Adrenal gland (tissue), 12 donors: ENCODE measurements around the gene KIF1A. TPM values are rescaled to one million over a fixed set of nuclear protein-coding genes. Genes with fewer than 3 reads are reported as not detected.
A peak's percentile ranks its signal among the peaks of the same experiment; 100 is the strongest.
"Not testable (repeated sequence)": the region's sequence is repeated elsewhere in the genome, so short reads cannot be mapped to it uniquely, and the experiment has no call there.

Experiments
- DNase-seq, 7 donors: peaks; one replicate each; pipeline ENCODE4 v3.0.0-alpha.2; 2019 to 2020
- H3K27ac ChIP-seq, 5 donors: fragments of 200-600 bp; sonication (generic) in 4 of 5; 1 replicate in 3 of 5; 2 replicates in 2 of 5; pipeline versions ENCODE4 v1.5.1 to v1.8.0; 2016 to 2020; ENCODE audit warnings: mild to moderate bottlenecking in 1 of 5
- H3K27me3 ChIP-seq: fragments of 200-600 bp; 2 replicates; pipeline ENCODE4 v1.8.0; 2021
- H3K36me3 ChIP-seq, 2 donors: fragments of 200-600 bp; replicated peaks in 1 of 2; 1 replicate in 1 of 2; 2 replicates in 1 of 2; pipeline versions ENCODE4 v1.5.1 to v1.8.0; 2018 to 2022
- H3K4me1 ChIP-seq, 2 donors: fragments of 200-600 bp; replicated peaks in 1 of 2; 1 replicate in 1 of 2; 2 replicates in 1 of 2; pipeline versions ENCODE4 v1.5.1 to v1.8.0; 2018 to 2021
- H3K4me3 ChIP-seq, 4 donors: fragments of 200-600 bp; sonication (generic) in 3 of 4; one replicate each; pipeline ENCODE4 v1.5.1; 2016 to 2018
- H3K9me3 ChIP-seq, 3 donors: fragments of 200-600 bp; sonication (generic) in 1 of 3; replicated peaks in 1 of 3; 1 replicate in 2 of 3; 2 replicates in 1 of 3; pipeline versions ENCODE4 v1.5.1 to v1.8.0; 2016 to 2021
- CTCF ChIP-seq, 6 experiments: fragments of 450-650 bp in 4 of 6; fragments of 200-600 bp in 2 of 6; sonication (generic) in 1 of 6; IDR thresholded peaks; 1 replicate in 5 of 6; 2 replicates in 1 of 6; pipeline versions ENCODE4 v1.5.1 to v1.8.0; 2016 to 2021; ENCODE audit warnings: antibody characterized with exemption in 6 of 6, mild to moderate bottlenecking in 2 of 6, moderate library complexity in 1 of 6
- POLR2A ChIP-seq, 2 donors: fragments of 450-650 bp; IDR thresholded peaks; one replicate each; pipeline ENCODE4 v1.6.1; 2017; ENCODE audit warnings: antibody characterized with exemption in 2 of 2, mild to moderate bottlenecking in 2 of 2, moderate library complexity in 1 of 2
- WGBS, 4 donors: extraction: QIAGEN DNeasy Blood & Tissue Kit in 2 of 4; methylation state at CpG; one replicate each; pipeline versions ENCODE4 v1.1.5 to v1.1.7; 2013 to 2017; 5-methylcytosine and 5-hydroxymethylcytosine counted together
- intact Hi-C, 2 donors: fragments of 100-400 bp; cut with DNase I; formaldehyde crosslinking; loops; one replicate each; pipeline versions ENCODE4 v1.14.1 to v1.15.0; 2022 to 2023
- polyA plus RNA-seq, 3 donors: library from polyadenylated mRNA; stranded (reverse); fragments of 200-250 nt in 2 of 3; fragments of 350-450 nt in 1 of 3; fragmentation: Illumina TruSeq in 1 of 3; extraction: RNeasy Lipid Tissue Mini Kit (QIAGEN cat#74804) in 1 of 3; gene quantifications; one replicate each; pipeline ENCODE4 v1.2.3, GENCODE V29; 2013 to 2014
- total RNA-seq, 9 donors: library from RNA; depleted of rRNA in 4 of 9; stranded (reverse); fragments of >200 nt in 4 of 9; fragments of 120-200 nt in 1 of 9; fragmentation: NEBNext Ultra II Directional in 1 of 9; extraction: Animal tissue kit (Norgen Biotek cat#: 25700) in 1 of 9; gene quantifications; one replicate each; pipeline versions ENCODE4 v1.1.0 to v1.2.4, GENCODE V29; 2013 to 2023
- donor health status: healthy with polysubstance abuse.
- donor health status: Bipolar disorder and iron deficiency.
- donor health status: DM: yes; HTN: yes; CAD: no.
- donor health status: DM: no; HTN: no; CAD: no.
- donor health status: DM: no; HTN: no; CAD: no.
- donor health status: DM: yes; HTN: yes; CAD: no.

Gene KIF1A
- total and polyA plus RNA-seq, 12 donors = 0.35 to 106 (median 11.5) TPM

GRCh38 chr2:240701091-240701735 lies 118.8 kb downstream of the KIF1A start:
- Histone ChIP-seq H3K4me3 (no peak overlapping the region), H3K27me3 (peaks cover 15% of the 10 kb centered on the region), H3K4me1 (no peaks in the 10 kb centered on the region), H3K9me3 (no peaks in the 10 kb centered on the region), H3K36me3 (no peaks in the 10 kb centered on the region), H3K27ac (no peak overlapping the region)
- DNase-seq = no peak
- WGBS, 4 donors = 82 to 96% (median 89%) methylated on average over 16 to 67 of the region's 67 CpGs
- intact Hi-C loops = loop anchor here (5.0 to 10.0 kb wide), 2 partner anchors 186 to 189 kb away; no protein-coding TSS in a partner anchor
- TF ChIP-seq POLR2A (IDR thresholded peaks at IDR 0.05) (no peak), CTCF (IDR thresholded peaks at IDR 0.05) (no peak)

DNA sequence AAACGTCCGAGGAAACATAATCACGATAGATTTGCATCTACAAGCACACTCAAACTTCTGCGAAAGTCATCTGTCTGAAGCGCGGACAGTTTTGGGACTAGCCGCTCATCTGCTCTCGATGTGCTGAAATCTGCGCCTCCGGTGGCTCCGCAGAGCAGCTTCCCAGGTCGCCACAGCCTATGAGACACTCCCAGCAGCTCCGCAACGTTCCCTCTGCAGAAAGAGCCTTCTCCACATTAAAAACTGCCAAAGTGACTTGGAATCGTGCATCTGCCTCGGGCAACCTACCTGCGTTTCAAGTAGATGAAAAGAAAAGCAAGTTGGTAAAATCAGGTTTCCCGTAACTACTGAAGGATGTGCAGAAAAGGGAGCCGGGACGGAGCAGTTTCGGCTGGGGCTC lies 119.4 kb downstream of the KIF1A start:
- H3K9me3 ChIP-seq, H3K36me3 ChIP-seq, H3K27ac ChIP-seq, H3K4me1 ChIP-seq, DNase-seq, H3K4me3 ChIP-seq: not testable (repeated sequence)
- WGBS, 4 donors = 66 to 100% (median 74%) methylated on average over 5 to 17 of the region's 21 CpGs
- intact Hi-C loops = loop anchor here (5.0 to 10.0 kb wide), 2 partner anchors 186 to 188 kb away; no protein-coding TSS in a partner anchor
- H3K27me3 ChIP-seq = peaks cover 15% of the 10 kb centered on the region

DNA sequence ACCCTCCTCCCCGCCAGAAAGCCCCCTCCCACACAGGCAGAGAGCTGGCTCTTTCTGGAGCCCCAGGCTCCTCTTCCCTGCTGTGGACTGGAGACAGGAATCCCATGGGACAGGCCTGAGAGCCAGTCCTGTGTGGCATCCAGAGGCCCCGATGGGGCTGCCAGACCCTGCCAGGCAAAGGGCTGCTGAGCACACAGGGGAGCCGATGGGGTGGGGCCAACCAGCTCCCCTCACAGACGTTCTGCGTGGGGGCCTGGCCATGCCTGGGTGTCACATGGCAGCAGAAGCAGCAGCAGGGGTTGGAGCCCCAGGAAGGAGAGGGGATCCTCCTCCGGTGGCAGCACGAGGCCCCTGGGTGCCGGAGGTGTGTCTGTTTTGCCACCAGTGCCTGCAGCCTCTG lies 120.2 kb downstream of the KIF1A start:
- not testable (repeated sequence) for H3K9me3 ChIP-seq, H3K4me1 ChIP-seq, H3K36me3 ChIP-seq, H3K4me3 ChIP-seq, H3K27ac ChIP-seq, DNase-seq
- intact Hi-C loops = loop anchor here (5.0 to 10.0 kb wide), 2 partner anchors 185 to 188 kb away; no protein-coding TSS in a partner anchor
- WGBS, 4 donors = 34 to 42% (median 40%) methylated on average over 1 to 8 of the region's 8 CpGs; no CpG with 5 or more reads in 1 of the 4 donors
- peaks cover 15% of the 10 kb centered on the region for H3K27me3 ChIP-seq

- WGBS, 4 donors = 67 to 73% (median 71%) methylated on average over 3 to 6 of the region's 33 CpGs; no CpG with 5 or more reads in 1 of the 4 donors
- H3K27ac ChIP-seq, H3K4me1 ChIP-seq, H3K36me3 ChIP-seq, H3K9me3 ChIP-seq, H3K4me3 ChIP-seq, intact Hi-C loops: not testable (repeated sequence)
- DNase-seq = peak in 1 of 7 donors; percentile 4
- H3K27me3 ChIP-seq = peaks cover 15% of the 10 kb centered on the region
These were observed 121.0 kb downstream of the KIF1A start for GRCh38 chr2:240698852-240699561.

GRCh38 chr2:240696469-240696868 lies 123.5 kb downstream of the KIF1A start:
- intact Hi-C loops = not testable (repeated sequence)

DNA sequence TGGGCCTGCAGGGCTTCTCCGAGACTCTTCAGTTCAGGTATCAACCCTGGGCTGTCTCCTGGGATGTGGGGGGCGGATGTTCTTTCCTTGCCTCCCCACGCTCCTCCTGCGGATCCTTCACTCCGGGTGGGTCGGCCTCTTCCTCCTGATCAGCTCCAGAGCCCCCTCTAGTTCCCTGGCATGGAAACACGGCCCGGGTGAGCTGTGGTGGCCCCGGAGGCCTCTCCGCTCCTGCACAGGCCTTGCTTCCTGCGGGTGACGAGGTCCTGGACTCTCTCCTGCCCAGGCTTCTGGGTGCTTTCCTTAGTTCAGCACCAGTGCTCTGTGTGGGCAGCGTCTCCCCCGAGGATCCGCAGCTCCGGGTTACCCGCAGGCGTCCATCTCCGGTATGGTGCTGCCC lies 124.4 kb downstream of the KIF1A start:
- no CpG with 5 or more reads among the region's 19 CpGs for WGBS, 4 donors
- intact Hi-C loops = not testable (repeated sequence)

More at GRCh38 chr2:240696469-240696868, 123.5 kb downstream of the KIF1A start:
- not testable (repeated sequence) for H3K36me3 ChIP-seq, H3K9me3 ChIP-seq, H3K4me1 ChIP-seq, H3K4me3 ChIP-seq, DNase-seq, H3K27me3 ChIP-seq, H3K27ac ChIP-seq
- 75 to 93% (median 83%) methylated on average over 2 to 5 of the region's 13 CpGs for WGBS, 4 donors

DNA sequence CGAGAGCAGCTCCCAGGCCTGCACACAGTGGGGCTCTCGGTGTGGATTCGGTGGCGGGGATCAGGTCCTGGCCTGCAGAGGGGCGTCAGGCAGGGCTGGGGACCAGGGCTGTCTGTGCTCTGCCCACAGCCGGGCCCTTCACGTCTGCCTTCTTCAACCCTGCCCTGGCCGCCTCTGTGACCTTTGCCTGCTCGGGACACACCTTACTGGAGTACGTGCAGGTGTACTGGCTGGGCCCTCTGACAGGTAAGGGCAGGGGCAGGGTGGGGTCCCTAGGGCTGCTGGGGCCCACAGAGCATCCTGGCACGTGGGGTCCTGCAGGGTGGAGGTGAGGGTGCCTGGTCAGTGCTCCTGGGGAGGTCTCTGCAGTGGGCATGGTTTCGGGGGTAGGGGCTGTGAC lies 125.7 kb downstream of the KIF1A start:
- H3K27ac ChIP-seq, intact Hi-C loops, H3K9me3 ChIP-seq, H3K27me3 ChIP-seq, H3K4me3 ChIP-seq, H3K4me1 ChIP-seq, DNase-seq, H3K36me3 ChIP-seq: not testable (repeated sequence)
- WGBS, 4 donors = 90% methylated on average over 2 of the region's 12 CpGs; no CpG with 5 or more reads in 3 of the 4 donors

More for the DNA sequence above, 124.4 kb downstream of the KIF1A start:
- not testable (repeated sequence) for H3K27ac ChIP-seq, H3K27me3 ChIP-seq, H3K9me3 ChIP-seq, DNase-seq, H3K36me3 ChIP-seq, H3K4me3 ChIP-seq, H3K4me1 ChIP-seq

DNA sequence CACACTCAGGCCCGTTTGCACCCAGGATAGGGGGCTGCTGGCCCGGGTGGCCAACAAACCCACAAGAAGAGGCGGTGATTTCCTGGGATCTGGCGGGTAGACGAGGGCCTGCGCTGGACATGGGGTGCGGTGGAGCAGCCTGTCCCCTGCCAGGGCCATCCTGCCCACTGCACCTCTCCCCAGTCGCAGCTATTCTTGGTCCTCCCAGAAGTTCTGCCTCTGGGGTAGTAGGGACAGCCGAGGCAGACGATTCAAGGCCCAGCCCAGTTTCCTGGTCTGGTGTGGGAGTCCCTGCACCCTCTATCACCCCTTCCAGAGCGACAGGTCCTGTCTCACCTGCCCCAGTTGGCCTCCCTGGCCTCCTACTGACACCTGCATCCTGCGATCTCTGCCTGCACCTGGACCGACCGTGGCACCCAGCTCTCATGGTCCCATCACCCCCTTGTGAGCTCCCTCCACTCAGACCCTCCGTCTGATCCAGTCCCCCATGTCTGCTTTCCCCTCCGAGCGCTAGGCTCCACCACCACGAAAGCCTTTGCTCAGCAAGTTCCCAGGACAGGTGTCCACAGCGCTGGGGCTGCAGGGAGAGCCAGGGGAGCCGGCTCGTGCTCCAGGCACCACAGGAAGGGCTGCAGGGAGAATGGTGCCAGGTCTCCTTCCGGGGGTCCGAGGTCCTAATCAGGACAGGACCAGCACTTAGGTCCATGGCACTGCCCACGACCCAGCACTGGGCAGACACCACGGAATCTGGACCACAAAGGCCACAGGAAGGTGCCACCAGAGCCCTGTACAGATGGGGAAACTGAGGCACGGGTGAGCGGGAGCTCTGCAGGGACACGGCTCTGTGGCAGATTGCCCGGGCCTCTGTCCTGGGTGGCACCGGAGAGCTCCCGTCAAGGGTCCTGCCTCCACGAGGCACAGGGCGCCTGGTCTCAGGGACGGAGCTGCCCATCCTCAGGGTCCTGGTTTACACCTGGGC lies 127.1 kb downstream of the KIF1A start:
- H3K4me3 ChIP-seq, H3K27ac ChIP-seq, H3K9me3 ChIP-seq, H3K36me3 ChIP-seq, H3K27me3 ChIP-seq, intact Hi-C loops, H3K4me1 ChIP-seq: not testable (repeated sequence)
- DNase-seq = peak in 1 of 7 donors; percentile 3
- 63 to 79% (median 65%) methylated on average over 11 to 14 of the region's 34 CpGs; no CpG with 5 or more reads in 1 of the 4 donors for WGBS, 4 donors
